HG02642 (cell line): ENCODE data around the gene IRX1.

Experiments
- ATAC-seq: cut with Tn5 transposase; IDR thresholded peaks from one replicate; pipeline ENCODE4 v1.9.1; 2021; ENCODE audit warnings: mild to moderate bottlenecking; ENCODE audit not compliant: unreplicated experiment, poor library complexity

The IRX1 gene

GRCh38 chr5:3600106-3601060 is 4.8 kb downstream of the IRX1 start:
- no peak for ATAC-seq

GRCh38 chr5:3601061-3601710 is 5.6 kb downstream of the IRX1 start:
- no peak for ATAC-seq

- no peak for ATAC-seq
These were observed 6.5 kb downstream of the IRX1 start for GRCh38 chr5:3601911-3602782.

- no peak for ATAC-seq
These were observed 7.3 kb downstream of the IRX1 start for GRCh38 chr5:3602785-3603502.

GRCh38 chr5:3604501-3604900 is 8.9 kb downstream of the IRX1 start:
- ATAC-seq: no peak

- ATAC-seq: no peak
These were observed 9.8 kb downstream of the IRX1 start for GRCh38 chr5:3605298-3606010.

- ATAC-seq: no peak
These were observed 10.6 kb downstream of the IRX1 start for GRCh38 chr5:3606121-3606831.

GRCh38 chr5:3607541-3608181 is 12.0 kb downstream of the IRX1 start:
- no peak for ATAC-seq

- ATAC-seq: no peak
These were observed 13.6 kb downstream of the IRX1 start for GRCh38 chr5:3609120-3609681.

GRCh38 chr5:3612591-3613042 is 17.0 kb downstream of the IRX1 start:
- ATAC-seq: no peak

- no peak for ATAC-seq
These were observed 18.1 kb downstream of the IRX1 start for GRCh38 chr5:3613726-3614125.

GRCh38 chr5:3615217-3615616 is 19.6 kb downstream of the IRX1 start:
- ATAC-seq: no peak

- ATAC-seq: no peak
These were observed 20.2 kb downstream of the IRX1 start for GRCh38 chr5:3615829-3616228.

- ATAC-seq: no peak
These were observed 23.9 kb downstream of the IRX1 start for GRCh38 chr5:3619579-3619978.

- no peak for ATAC-seq
These were observed 27.3 kb downstream of the IRX1 start for GRCh38 chr5:3622961-3623360.

- ATAC-seq: no peak
These were observed 30.0 kb downstream of the IRX1 start for GRCh38 chr5:3625626-3626025.

- ATAC-seq: no peak
These were observed 38.4 kb downstream of the IRX1 start for GRCh38 chr5:3634061-3634460.

GRCh38 chr5:3639175-3639574 is 43.5 kb downstream of the IRX1 start:
- ATAC-seq: no peak
